Measurements from ENCODE around the gene CTAG2. TPM values are rescaled to one million over a fixed set of nuclear protein-coding genes. Genes with fewer than 3 reads are reported as not detected.

CTAG2 gene
- total and polyA plus RNA-seq, 10 of the 15 experiments (the other 5 are each of a cell fraction or from before 2014, with no cell fraction given): 0.73 TPM; not detected in 9

DNA sequence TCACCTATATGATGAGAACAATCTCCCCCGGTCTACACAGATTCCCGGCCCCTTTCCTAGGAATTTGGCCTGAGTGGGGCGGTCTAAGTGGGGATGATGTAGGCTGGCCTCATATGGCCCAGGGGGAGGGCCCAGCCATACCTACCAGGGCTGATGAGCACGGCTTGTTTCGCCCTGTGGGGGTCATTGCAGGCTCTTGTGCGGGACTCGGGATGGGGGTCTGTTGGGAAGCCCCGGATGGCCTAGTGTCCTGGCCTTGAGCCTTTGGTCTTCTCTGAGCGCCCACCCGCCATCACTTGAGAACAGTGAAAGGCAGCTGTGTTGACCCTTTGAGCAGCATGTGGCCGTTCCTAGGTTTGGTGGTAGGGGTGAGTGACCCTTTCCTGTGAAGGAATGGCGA, 4.8 kb upstream of the CTAG2 start (continued):
- TF ChIP-seq, protein P1, sequence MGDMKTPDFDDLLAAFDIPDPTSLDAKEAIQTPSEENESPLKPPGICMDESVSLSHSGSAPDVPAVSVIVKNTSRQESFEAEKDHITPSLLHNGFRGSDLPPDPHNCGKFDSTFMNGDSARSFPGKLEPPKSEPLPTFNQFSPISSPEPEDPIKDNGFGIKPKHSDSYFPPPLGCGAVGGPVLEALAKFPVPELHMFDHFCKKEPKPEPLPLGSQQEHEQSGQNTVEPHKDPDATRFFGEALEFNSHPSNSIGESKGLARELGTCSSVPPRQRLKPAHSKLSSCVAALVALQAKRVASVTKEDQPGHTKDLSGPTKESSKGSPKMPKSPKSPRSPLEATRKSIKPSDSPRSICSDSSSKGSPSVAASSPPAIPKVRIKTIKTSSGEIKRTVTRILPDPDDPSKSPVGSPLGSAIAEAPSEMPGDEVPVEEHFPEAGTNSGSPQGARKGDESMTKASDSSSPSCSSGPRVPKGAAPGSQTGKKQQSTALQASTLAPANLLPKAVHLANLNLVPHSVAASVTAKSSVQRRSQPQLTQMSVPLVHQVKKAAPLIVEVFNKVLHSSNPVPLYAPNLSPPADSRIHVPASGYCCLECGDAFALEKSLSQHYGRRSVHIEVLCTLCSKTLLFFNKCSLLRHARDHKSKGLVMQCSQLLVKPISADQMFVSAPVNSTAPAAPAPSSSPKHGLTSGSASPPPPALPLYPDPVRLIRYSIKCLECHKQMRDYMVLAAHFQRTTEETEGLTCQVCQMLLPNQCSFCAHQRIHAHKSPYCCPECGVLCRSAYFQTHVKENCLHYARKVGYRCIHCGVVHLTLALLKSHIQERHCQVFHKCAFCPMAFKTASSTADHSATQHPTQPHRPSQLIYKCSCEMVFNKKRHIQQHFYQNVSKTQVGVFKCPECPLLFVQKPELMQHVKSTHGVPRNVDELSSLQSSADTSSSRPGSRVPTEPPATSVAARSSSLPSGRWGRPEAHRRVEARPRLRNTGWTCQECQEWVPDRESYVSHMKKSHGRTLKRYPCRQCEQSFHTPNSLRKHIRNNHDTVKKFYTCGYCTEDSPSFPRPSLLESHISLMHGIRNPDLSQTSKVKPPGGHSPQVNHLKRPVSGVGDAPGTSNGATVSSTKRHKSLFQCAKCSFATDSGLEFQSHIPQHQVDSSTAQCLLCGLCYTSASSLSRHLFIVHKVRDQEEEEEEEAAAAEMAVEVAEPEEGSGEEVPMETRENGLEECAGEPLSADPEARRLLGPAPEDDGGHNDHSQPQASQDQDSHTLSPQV (IDR thresholded peaks at IDR 0.05): no peak
- TF ChIP-seq CEBPB (IDR thresholded peaks at IDR 0.05; ENCODE audit: borderline replicate concordance in 1 of 2, low read depth in 2 of 2, low read length in 2 of 2) (no peak), NR2C1 (IDR thresholded peaks at IDR 0.05) (no peak), NFYB (IDR thresholded peaks at IDR 0.05; ENCODE audit: insufficient read depth, low read depth, low read length) (no peak), MTA2 (IDR thresholded peaks at IDR 0.05; ENCODE audit: low read depth) (no peak), MEF2B (IDR thresholded peaks at IDR 0.05; ENCODE audit: partially characterized antibody, poor library complexity, severe bottlenecking) (no peak), KAT2A (conservative IDR thresholded peaks at IDR 0.05; ENCODE audit: control insufficient read depth, low read depth, low read length) (no peak)
- TF ChIP-seq, protein P2, sequence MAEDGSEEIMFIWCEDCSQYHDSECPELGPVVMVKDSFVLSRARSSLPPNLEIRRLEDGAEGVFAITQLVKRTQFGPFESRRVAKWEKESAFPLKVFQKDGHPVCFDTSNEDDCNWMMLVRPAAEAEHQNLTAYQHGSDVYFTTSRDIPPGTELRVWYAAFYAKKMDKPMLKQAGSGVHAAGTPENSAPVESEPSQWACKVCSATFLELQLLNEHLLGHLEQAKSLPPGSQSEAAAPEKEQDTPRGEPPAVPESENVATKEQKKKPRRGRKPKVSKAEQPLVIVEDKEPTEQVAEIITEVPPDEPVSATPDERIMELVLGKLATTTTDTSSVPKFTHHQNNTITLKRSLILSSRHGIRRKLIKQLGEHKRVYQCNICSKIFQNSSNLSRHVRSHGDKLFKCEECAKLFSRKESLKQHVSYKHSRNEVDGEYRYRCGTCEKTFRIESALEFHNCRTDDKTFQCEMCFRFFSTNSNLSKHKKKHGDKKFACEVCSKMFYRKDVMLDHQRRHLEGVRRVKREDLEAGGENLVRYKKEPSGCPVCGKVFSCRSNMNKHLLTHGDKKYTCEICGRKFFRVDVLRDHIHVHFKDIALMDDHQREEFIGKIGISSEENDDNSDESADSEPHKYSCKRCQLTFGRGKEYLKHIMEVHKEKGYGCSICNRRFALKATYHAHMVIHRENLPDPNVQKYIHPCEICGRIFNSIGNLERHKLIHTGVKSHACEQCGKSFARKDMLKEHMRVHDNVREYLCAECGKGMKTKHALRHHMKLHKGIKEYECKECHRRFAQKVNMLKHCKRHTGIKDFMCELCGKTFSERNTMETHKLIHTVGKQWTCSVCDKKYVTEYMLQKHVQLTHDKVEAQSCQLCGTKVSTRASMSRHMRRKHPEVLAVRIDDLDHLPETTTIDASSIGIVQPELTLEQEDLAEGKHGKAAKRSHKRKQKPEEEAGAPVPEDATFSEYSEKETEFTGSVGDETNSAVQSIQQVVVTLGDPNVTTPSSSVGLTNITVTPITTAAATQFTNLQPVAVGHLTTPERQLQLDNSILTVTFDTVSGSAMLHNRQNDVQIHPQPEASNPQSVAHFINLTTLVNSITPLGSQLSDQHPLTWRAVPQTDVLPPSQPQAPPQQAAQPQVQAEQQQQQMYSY (CRISPR knock-in tag; IDR thresholded peaks at IDR 0.05): no peak
- TF ChIP-seq, protein P3, sequence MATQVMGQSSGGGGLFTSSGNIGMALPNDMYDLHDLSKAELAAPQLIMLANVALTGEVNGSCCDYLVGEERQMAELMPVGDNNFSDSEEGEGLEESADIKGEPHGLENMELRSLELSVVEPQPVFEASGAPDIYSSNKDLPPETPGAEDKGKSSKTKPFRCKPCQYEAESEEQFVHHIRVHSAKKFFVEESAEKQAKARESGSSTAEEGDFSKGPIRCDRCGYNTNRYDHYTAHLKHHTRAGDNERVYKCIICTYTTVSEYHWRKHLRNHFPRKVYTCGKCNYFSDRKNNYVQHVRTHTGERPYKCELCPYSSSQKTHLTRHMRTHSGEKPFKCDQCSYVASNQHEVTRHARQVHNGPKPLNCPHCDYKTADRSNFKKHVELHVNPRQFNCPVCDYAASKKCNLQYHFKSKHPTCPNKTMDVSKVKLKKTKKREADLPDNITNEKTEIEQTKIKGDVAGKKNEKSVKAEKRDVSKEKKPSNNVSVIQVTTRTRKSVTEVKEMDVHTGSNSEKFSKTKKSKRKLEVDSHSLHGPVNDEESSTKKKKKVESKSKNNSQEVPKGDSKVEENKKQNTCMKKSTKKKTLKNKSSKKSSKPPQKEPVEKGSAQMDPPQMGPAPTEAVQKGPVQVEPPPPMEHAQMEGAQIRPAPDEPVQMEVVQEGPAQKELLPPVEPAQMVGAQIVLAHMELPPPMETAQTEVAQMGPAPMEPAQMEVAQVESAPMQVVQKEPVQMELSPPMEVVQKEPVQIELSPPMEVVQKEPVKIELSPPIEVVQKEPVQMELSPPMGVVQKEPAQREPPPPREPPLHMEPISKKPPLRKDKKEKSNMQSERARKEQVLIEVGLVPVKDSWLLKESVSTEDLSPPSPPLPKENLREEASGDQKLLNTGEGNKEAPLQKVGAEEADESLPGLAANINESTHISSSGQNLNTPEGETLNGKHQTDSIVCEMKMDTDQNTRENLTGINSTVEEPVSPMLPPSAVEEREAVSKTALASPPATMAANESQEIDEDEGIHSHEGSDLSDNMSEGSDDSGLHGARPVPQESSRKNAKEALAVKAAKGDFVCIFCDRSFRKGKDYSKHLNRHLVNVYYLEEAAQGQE (IDR thresholded peaks at IDR 0.05; ENCODE audit: low read depth, low read length): no peak
